HAP-1 (cell line): ENCODE measurements around the gene PNLDC1.
"Not testable (repeated sequence)": the region's sequence is repeated elsewhere in the genome, so short reads cannot be mapped to it uniquely, and the experiment has no call there.

Experiments
- DNase-seq, 2 experiments: peaks; one replicate each; pipeline ENCODE4 v3.0.0-alpha.2; 2016 to 2020; ENCODE audit warnings: low spot score in 2 of 2
- H3K27me3 ChIP-seq: fragments of 250-450 bp; sonication (Bioruptor Pico); 2 replicates; pipeline ENCODE4 v1.5.1; 2020; ENCODE audit warnings: low read depth, mild to moderate bottlenecking, moderate library complexity
- H3K36me3 ChIP-seq: fragments of 250-450 bp; sonication (Bioruptor Pico); replicated peaks from 2 replicates; pipeline ENCODE4 v1.5.1; 2020; ENCODE audit warnings: mild to moderate bottlenecking
- H3K4me1 ChIP-seq: fragments of 250-450 bp; sonication (Bioruptor Pico); 2 replicates; pipeline ENCODE4 v1.5.1; 2020; ENCODE audit warnings: mild to moderate bottlenecking
- H3K4me3 ChIP-seq: fragments of 250-450 bp; sonication (Bioruptor Pico); 2 replicates; pipeline ENCODE4 v1.5.1; 2020; ENCODE audit warnings: mild to moderate bottlenecking, moderate library complexity
- H3K9me3 ChIP-seq: fragments of 250-450 bp; sonication (Bioruptor Pico); 2 replicates; pipeline ENCODE4 v1.5.1; 2020; ENCODE audit warnings: mild to moderate bottlenecking, moderate library complexity
- in situ Hi-C: fragments of 300-500 bp; cut with MboI; formaldehyde crosslinking; loops from 3 replicates; pipeline ENCODE4 v1.14.3; 2020; ENCODE audit warnings: low sequenced_read_pairs, inconsistent platforms, mixed read lengths

Gene PNLDC1

GRCh38 chr6:159794976-159795375 lies 5.1 kb upstream of the PNLDC1 start:
- Histone ChIP-seq H3K4me1 (peaks cover 32% of the 10 kb centered on the region), H3K36me3 (peaks cover 63% of the 10 kb centered on the region)
- DNase-seq, result peak; percentile 79 to 85
- H3K9me3 ChIP-seq, H3K27me3 ChIP-seq, H3K4me3 ChIP-seq, in situ Hi-C loops: not testable (repeated sequence)

- Histone ChIP-seq H3K4me3 (no peak overlapping the region), H3K27me3 (no peaks in the 10 kb centered on the region), H3K9me3 (no peaks in the 10 kb centered on the region), H3K4me1 (peaks cover 43% of the 10 kb centered on the region), H3K36me3 (peaks cover 52% of the 10 kb centered on the region)
- in situ Hi-C loops, result no loop called here
- DNase-seq, result no peak
These were observed 2.5 kb upstream of the PNLDC1 start for GRCh38 chr6:159797554-159797953.

- H3K4me3 ChIP-seq, result no peak overlapping the region
- H3K36me3 ChIP-seq, result peaks cover 24% of the 10 kb centered on the region
- H3K27me3 ChIP-seq, result no peaks in the 10 kb centered on the region
- in situ Hi-C loops, result no loop called here
- peaks cover 21% of the 10 kb centered on the region for H3K4me1 ChIP-seq
- H3K9me3 ChIP-seq, result no peaks in the 10 kb centered on the region
- peak; percentile 41 to 81 for DNase-seq
These were observed 1.9 kb downstream of the PNLDC1 start for GRCh38 chr6:159801935-159802334.

- H3K27me3 ChIP-seq, result no peaks in the 10 kb centered on the region
- H3K4me1 ChIP-seq, result peaks cover 18% of the 10 kb centered on the region
- no peak overlapping the region for H3K4me3 ChIP-seq
- peaks cover under 1% of the 10 kb centered on the region for H3K36me3 ChIP-seq
- no peaks in the 10 kb centered on the region for H3K9me3 ChIP-seq
- DNase-seq, result no peak
- in situ Hi-C loops, result no loop called here
These were observed 4.4 kb downstream of the PNLDC1 start for GRCh38 chr6:159804504-159804903.

- no peak for DNase-seq
- in situ Hi-C loops, result no loop called here
- Histone ChIP-seq H3K36me3 (no peaks in the 10 kb centered on the region), H3K4me1 (peaks cover 18% of the 10 kb centered on the region), H3K9me3 (no peaks in the 10 kb centered on the region), H3K4me3 (no peak overlapping the region), H3K27me3 (no peaks in the 10 kb centered on the region)
These were observed 5.5 kb downstream of the PNLDC1 start for GRCh38 chr6:159805440-159806020.

GRCh38 chr6:159806021-159806458 lies 6.0 kb downstream of the PNLDC1 start:
- Histone ChIP-seq H3K27me3 (no peaks in the 10 kb centered on the region), H3K4me1 (peaks cover 15% of the 10 kb centered on the region), H3K36me3 (no peaks in the 10 kb centered on the region), H3K4me3 (no peak overlapping the region), H3K9me3 (no peaks in the 10 kb centered on the region)
- DNase-seq, result no peak
- in situ Hi-C loops, result no loop called here

- peaks cover 3% of the 10 kb centered on the region for H3K4me1 ChIP-seq
- no peak overlapping the region for H3K4me3 ChIP-seq
- no peaks in the 10 kb centered on the region for H3K27me3 ChIP-seq
- H3K9me3 ChIP-seq, result no peaks in the 10 kb centered on the region
- DNase-seq, result no peak
- in situ Hi-C loops, result no loop called here
- no peaks in the 10 kb centered on the region for H3K36me3 ChIP-seq
These were observed 7.2 kb downstream of the PNLDC1 start for GRCh38 chr6:159807150-159807858.

GRCh38 chr6:159808647-159809046 lies 8.6 kb downstream of the PNLDC1 start:
- DNase-seq, result no peak
- Histone ChIP-seq H3K36me3 (no peaks in the 10 kb centered on the region), H3K9me3 (no peaks in the 10 kb centered on the region), H3K4me3 (no peak overlapping the region), H3K4me1 (no peaks in the 10 kb centered on the region), H3K27me3 (no peaks in the 10 kb centered on the region)
- in situ Hi-C loops, result no loop called here

GRCh38 chr6:159809149-159809548 lies 9.1 kb downstream of the PNLDC1 start:
- Histone ChIP-seq H3K9me3 (no peaks in the 10 kb centered on the region), H3K27me3 (no peaks in the 10 kb centered on the region), H3K36me3 (no peaks in the 10 kb centered on the region), H3K4me1 (no peaks in the 10 kb centered on the region), H3K4me3 (no peak overlapping the region)
- no peak for DNase-seq
- in situ Hi-C loops, result no loop called here

GRCh38 chr6:159813781-159814180 lies 13.7 kb downstream of the PNLDC1 start:
- H3K36me3 ChIP-seq, result no peaks in the 10 kb centered on the region
- in situ Hi-C loops, result no loop called here
- DNase-seq, result no peak
- H3K27me3 ChIP-seq, result no peaks in the 10 kb centered on the region
- no peak overlapping the region for H3K4me3 ChIP-seq
- no peaks in the 10 kb centered on the region for H3K4me1 ChIP-seq
- H3K9me3 ChIP-seq, result no peaks in the 10 kb centered on the region

- Histone ChIP-seq H3K36me3 (no peaks in the 10 kb centered on the region), H3K4me3 (no peak overlapping the region), H3K27me3 (no peaks in the 10 kb centered on the region), H3K4me1 (no peaks in the 10 kb centered on the region), H3K9me3 (no peaks in the 10 kb centered on the region)
- DNase-seq, result no peak
- in situ Hi-C loops, result no loop called here
These were observed 15.3 kb downstream of the PNLDC1 start for GRCh38 chr6:159815410-159815809.

GRCh38 chr6:159816775-159817174 lies 16.7 kb downstream of the PNLDC1 start:
- H3K27me3 ChIP-seq, H3K4me3 ChIP-seq, in situ Hi-C loops, H3K9me3 ChIP-seq, H3K4me1 ChIP-seq, H3K36me3 ChIP-seq, DNase-seq: not testable (repeated sequence)

- DNase-seq, result no peak
- Histone ChIP-seq H3K4me3 (no peak overlapping the region), H3K36me3 (no peaks in the 10 kb centered on the region), H3K9me3 (no peaks in the 10 kb centered on the region), H3K4me1 (no peaks in the 10 kb centered on the region), H3K27me3 (no peaks in the 10 kb centered on the region)
- in situ Hi-C loops, result no loop called here
These were observed 18.1 kb downstream of the PNLDC1 start for GRCh38 chr6:159817951-159818739.

- in situ Hi-C loops, result no loop called here
- no peaks in the 10 kb centered on the region for H3K4me1 ChIP-seq
- no peaks in the 10 kb centered on the region for H3K27me3 ChIP-seq
- H3K36me3 ChIP-seq, result no peaks in the 10 kb centered on the region
- DNase-seq, result no peak
- no peak overlapping the region for H3K4me3 ChIP-seq
- H3K9me3 ChIP-seq, result no peaks in the 10 kb centered on the region
These were observed 19.0 kb downstream of the PNLDC1 start for GRCh38 chr6:159819098-159819497.
